ENCODE data around the gene ERF.
"Not testable (repeated sequence)": the region's sequence is repeated elsewhere in the genome, so short reads cannot be mapped to it uniquely, and the experiment has no call there.

ERF gene

DNA sequence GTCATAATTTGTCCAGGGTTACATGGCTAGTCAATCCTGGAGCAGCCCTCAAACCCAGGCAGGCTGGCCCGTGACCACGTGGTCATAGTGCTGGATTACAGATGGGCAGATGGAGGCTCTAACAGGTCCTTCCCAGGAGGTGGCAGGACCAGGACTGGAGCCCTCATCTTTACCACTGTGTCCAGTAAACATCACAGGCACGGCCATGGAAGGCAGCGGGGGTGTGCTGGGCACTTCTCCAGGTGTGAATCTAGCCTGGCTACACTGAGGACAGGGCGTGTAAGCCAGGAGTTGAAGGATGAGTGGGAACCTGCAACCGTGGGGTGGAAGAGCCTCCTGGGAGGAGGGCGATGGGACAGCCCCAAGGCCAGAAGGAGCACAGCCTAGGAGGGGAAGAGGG, 20.2 kb upstream of the ERF start:
- no peak for FAIRE-seq

- FAIRE-seq = no peak
These were observed 19.2 kb upstream of the ERF start for GRCh38 chr19:42274065-42274682.

DNA sequence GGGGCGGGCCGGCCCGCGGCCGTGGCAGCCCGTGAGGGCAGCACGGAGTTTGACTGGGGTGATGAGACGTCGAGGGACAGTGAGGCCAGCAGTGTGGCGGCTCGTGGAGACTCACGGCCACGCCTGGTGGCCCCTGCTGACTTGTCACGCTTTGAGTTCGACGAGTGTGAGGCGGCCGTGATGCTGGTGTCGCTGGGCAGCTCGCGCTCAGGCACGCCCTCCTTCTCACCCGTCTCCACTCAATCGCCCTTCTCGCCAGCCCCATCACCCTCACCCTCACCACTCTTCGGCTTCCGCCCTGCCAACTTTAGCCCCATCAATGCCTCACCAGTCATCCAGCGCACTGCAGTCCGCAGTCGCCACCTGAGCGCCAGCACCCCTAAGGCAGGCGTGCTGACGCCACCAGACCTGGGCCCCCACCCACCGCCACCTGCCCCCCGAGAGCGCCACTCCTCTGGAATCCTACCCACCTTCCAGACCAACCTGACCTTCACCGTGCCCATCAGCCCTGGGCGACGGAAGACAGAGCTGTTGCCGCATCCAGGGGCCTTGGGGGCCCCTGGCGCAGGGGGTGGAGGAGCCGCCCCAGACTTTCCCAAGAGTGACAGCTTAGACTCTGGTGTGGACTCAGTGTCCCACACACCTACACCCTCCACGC, 18.6 kb upstream of the ERF start:
- no peak for FAIRE-seq

DNA sequence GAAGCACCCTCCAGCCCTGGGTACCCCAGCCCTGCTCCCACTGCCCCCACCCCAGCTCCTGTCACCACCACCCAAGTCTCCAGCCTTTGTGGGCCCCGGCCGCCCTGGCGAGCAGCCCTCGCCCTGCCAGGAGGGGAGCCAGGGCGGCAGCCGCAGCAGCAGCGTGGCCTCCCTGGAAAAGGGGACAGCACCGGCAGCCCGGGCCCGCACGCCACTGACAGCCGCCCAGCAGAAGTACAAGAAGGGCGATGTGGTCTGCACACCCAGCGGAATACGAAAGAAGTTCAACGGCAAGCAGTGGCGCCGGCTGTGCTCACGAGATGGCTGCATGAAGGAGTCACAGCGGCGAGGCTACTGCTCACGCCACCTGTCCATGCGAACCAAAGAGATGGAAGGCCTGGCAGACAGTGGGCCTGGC, 18.1 kb upstream of the ERF start:
- FAIRE-seq = no peak

GRCh38 chr19:42272535-42272897, 17.6 kb upstream of the ERF start:
- no peak for FAIRE-seq

DNA sequence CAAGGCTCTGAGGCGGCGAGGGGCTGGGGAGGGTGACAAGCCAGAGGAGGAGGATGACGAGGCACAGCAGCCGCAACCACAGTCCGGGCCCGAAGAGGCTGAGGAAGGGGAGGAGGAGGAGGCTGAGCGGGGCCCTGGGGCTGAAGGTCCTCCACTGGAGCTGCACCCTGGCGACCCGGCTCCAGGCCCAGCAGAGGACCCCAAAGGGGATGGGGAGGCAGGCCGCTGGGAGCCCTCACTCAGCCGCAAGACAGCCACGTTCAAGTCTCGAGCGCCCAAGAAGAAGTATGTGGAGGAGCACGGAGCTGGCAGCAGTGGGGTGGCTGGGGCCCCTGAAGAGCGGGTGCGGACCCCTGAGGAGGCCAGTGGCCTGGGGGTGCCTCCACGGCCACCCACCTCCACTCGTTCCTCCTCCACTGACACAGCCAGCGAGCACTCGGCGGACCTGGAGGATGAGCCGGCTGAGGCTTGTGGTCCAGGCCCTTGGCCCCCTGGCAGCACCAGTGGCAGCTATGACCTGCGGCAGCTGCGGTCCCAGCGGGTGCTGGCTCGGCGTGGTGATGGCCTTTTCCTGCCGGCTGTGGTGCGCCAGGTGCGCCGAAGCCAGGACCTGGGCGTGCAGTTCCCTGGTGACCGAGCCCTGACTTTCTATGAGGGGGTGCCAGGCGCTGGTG, 17.1 kb upstream of the ERF start:
- FAIRE-seq = no peak

- FAIRE-seq = no peak
These were observed 16.1 kb upstream of the ERF start for GRCh38 chr19:42271045-42271419.

DNA sequence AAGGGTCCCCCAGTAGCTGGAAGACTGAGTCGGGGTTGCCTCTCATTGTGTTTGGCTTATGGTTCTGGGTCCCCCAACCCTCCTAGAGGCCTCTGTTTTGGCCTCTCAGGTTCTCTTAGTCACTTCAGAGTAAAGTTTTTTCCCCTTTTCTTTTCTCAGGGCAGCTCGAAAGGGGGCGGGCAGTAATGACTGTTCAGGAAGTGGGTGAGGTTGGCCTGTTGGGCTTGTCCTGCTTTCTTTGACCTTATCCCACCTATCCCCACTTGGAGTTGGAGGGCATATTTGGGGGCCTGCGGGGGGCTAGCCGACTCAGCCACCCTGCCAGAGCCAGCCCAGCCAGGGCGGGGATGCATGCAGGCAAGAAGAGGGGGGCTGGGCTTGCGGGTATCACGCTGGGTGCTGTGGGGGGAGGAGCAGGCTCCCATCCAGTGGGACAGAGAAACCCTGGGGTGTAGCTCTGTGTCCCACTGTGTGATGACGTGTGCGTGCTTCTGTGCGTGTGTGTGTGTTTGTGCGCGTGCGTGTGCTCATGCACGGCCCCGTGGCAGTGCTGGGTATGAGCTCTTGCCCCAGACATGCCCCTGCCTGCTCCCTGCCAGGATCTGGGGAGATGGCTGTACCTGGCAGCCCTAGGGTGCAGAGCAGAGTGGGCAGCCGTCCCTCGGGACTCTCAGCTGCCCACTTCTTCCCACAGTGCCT, 15.6 kb upstream of the ERF start:
- no peak for FAIRE-seq

DNA sequence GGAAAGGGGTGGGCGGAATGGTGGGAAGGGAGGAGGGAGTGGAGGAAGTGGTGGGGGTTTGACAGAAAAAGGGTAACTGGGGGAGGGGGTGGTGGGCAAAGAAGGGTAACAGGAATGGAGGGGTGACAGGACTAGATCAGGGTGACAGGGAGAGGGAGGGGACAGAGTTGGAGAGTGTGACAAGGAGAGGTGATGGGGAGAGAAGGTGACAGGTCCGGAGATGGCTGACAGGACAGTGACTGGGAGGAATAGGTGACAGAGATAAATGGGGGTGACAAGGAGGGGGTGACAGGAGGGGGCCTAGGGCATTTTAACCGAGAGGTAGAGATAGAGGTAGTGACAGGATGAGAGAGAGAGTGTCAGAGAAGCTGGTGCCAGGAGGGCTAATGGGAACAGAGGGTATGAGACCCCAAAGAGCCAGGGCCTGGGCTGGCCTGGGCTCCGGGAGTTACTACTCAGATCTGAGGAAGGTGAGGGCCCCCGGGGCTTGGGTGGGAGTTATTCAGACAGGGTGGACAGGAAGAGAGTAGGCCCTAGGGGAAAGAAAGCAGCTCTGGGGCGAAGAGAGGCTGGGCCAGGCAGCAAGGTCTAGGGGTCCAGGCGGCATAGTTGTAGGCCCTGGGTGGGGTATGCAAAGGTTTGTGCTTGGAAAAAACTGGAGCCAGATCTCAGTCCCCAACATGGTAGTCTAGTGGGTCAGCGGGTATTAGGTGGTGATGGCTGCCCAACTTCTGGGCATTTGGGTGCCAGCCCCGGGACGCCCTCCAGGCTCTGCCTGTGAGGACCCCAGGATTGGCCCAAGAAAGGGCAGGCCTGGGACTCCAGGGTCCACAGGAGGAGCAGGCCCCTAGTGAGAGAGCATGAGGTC, 14.8 kb upstream of the ERF start:
- no peak for FAIRE-seq

- peak; percentile 100 for FAIRE-seq
These were observed 14.0 kb upstream of the ERF start, which contains the start of gene CIC for GRCh38 chr19:42268704-42269477. Gene CIC (plus strand): TSS chr19:42269252. CDS start chr19:42271784, 2,532 bp downstream.

DNA sequence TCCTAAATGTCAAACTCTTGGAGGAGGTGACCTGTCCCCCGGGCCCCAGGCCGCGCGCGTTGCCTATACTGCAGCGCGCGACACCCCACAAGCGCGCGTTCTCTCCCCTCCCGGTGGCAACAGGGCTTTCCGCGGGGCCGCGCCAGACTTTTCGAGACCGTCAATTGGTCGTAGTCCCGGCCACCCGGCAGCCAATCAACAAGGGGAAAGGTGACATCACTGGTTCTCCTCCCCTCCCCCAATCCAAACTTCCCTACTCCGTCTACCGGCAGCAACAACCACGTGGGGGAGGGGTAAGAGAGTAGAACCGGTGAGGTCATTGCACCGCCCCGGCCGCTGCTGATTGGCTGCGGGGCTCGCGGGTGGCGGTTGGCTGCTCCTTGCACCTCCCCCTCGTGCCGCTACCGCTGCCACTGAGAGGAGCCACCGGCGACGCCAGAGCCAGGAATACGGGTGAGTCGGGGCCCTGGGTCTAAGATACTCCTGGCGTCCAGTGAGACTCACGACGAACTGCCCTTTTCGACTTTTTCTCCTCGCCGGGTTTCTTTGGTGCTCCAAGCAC, 13.3 kb upstream of the ERF start:
- no peak for FAIRE-seq

- no peak for FAIRE-seq
These were observed 12.8 kb upstream of the ERF start for GRCh38 chr19:42267644-42268141.

- not testable (repeated sequence) for FAIRE-seq
These were observed 12.1 kb upstream of the ERF start for GRCh38 chr19:42266928-42267603.

- not testable (repeated sequence) for FAIRE-seq
These were observed 11.2 kb upstream of the ERF start for GRCh38 chr19:42266105-42266504.

DNA sequence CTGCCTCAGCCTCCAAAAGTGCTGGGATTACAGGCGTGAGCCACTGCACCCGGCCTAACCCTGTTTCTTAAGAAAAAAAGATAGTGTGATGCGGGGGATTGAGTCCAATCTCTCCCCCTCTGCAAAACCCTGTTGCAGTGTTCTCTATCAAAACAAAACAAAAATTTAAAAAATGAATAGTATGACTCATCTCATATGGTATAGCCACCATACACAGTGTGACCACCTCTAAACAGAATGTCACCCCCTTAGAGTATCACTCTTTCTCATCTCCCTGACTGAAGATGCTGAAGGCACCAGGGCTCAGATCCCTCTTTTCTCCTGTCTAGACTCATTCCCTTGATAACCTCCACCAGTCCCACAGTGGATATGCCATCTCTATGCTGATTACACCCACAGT, 6.8 kb upstream of the ERF start:
- FAIRE-seq = no peak

DNA sequence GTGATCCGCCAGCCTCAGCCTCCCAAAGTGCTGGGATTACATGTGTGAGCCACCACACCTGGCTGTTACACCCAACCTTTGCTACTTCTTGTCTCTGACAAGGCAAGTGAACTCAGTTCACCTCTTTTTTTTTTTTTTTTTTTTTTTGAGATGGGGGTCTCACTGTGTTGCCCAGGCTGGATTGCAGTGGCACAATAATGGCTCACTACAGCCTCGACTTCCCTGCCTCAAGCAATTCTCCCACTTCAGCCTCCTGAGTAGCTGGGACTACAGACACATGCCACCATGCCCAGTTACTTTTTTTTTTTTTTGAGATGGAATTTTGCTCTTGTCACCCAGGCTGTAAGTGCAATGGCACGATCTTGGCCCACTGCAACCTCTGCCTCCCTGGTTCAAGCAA, 2.9 kb upstream of the ERF start:
- FAIRE-seq = not testable (repeated sequence)

- peak; percentile 12 for FAIRE-seq
These were observed 1.1 kb upstream of the ERF start for GRCh38 chr19:42255766-42256745.

DNA sequence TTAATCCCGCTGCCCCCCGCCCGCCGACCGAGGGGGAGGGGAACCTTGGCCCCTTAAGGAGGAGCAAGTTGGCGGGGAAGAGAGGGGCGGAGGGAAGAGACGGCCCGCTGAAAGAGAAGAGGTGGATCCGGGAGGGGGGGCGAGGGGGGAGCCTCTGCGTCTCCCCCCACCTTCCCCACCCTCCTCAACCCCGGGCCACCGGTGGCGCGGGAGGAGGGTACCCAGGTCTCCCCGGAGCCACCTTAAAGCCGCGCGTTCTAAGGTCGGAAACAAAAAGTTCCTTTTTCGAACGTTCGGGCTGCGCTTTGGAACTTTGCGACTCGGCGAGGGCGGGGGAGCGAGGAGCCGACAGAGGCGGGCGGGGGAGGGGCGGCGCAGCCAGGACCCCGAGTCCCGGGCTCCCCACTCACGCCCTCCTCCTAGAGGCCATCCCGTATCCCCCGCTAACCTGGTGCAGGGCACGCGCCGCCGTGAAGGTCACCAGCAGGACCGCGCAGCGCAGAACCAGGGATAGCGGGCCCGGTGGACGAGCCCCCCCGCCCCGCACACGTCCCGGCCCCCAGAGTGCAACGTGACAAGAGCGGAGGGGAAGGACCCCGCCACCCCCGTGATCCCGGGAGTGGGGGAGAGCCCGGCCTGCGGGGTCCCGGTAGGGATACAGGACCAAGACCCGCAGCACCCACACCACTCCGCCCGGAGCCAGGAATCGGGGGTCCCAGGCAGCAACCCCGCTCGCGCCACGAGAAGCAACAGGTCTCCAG, 659 bp downstream of the ERF start:
- FAIRE-seq = no peak
